Effector memory CD4-positive, alpha-beta T cell (primary cell): Measurements from ENCODE around the gene UGT1A10.
"Not testable (repeated sequence)": the region's sequence is repeated elsewhere in the genome, so short reads cannot be mapped to it uniquely, and the experiment has no call there.

Experiments
- DNase-seq, 3 donors: peaks; one replicate each; pipeline ENCODE4 v3.0.0-alpha.2; 2020
- H3K27ac ChIP-seq: 2 replicates; pipeline ENCODE4 v1.7.0; 2013; ENCODE audit warnings: mild to moderate bottlenecking, low read length, moderate library complexity; ENCODE audit not compliant: insufficient read depth, poor library complexity, severe bottlenecking
- H3K27me3 ChIP-seq: replicated peaks from 2 replicates; pipeline ENCODE4 v1.7.0; 2013; ENCODE audit warnings: mild to moderate bottlenecking, low read length; ENCODE audit not compliant: insufficient read depth, control insufficient read depth, poor library complexity, severe bottlenecking
- H3K36me3 ChIP-seq: 2 replicates; pipeline ENCODE4 v1.7.0; 2013; ENCODE audit warnings: mild to moderate bottlenecking, low read length, moderate library complexity; ENCODE audit not compliant: control insufficient read depth, insufficient read depth
- H3K4me1 ChIP-seq: 2 replicates; pipeline ENCODE4 v1.7.0; 2013; ENCODE audit warnings: low read length, mild to moderate bottlenecking; ENCODE audit not compliant: control insufficient read depth, insufficient read depth, poor library complexity, severe bottlenecking
- H3K4me3 ChIP-seq: 2 replicates; pipeline ENCODE4 v1.7.0; 2013; ENCODE audit warnings: low read length, low read depth, mild to moderate bottlenecking; ENCODE audit not compliant: insufficient read depth, poor library complexity, severe bottlenecking
- H3K9me3 ChIP-seq: 2 replicates; pipeline ENCODE4 v1.7.0; 2013; ENCODE audit warnings: mild to moderate bottlenecking, low read length, moderate library complexity; ENCODE audit not compliant: control insufficient read depth

UGT1A10 gene

GRCh38 chr2:233700842-233701241 lies 64.6 kb downstream of the UGT1A10 start:
- H3K4me1 ChIP-seq, H3K27me3 ChIP-seq: not testable (repeated sequence)

DNA sequence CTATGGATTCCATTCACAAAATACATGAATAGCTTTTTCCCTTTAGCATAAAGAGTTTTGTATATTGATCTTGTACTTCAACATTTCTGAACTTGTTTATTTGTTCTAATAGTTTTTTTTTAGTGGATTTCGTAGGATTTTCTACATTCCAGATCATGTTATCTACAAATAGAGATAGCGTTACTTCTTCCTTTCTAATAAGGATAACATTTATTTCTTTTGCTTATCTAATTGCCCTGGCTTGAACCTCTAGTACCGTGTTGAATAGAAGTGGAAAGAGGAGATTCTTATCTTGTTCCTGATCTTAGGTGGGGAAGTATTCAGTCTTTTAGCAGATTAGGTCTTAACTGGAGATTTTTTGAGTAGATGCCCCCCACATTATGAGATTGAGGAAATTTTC lies 66.0 kb downstream of the UGT1A10 start:
- Histone ChIP-seq H3K36me3 (no peaks in the 10 kb centered on the region), H3K4me3 (no peak overlapping the region), H3K4me1 (no peaks in the 10 kb centered on the region), H3K27ac (no peak overlapping the region), H3K27me3 (peaks cover 3% of the 10 kb centered on the region), H3K9me3 (no peaks in the 10 kb centered on the region)
- no peak for DNase-seq

More at GRCh38 chr2:233700842-233701241, 64.6 kb downstream of the UGT1A10 start:
- H3K9me3 ChIP-seq, H3K36me3 ChIP-seq, H3K27ac ChIP-seq, H3K4me3 ChIP-seq, DNase-seq: not testable (repeated sequence)

DNA sequence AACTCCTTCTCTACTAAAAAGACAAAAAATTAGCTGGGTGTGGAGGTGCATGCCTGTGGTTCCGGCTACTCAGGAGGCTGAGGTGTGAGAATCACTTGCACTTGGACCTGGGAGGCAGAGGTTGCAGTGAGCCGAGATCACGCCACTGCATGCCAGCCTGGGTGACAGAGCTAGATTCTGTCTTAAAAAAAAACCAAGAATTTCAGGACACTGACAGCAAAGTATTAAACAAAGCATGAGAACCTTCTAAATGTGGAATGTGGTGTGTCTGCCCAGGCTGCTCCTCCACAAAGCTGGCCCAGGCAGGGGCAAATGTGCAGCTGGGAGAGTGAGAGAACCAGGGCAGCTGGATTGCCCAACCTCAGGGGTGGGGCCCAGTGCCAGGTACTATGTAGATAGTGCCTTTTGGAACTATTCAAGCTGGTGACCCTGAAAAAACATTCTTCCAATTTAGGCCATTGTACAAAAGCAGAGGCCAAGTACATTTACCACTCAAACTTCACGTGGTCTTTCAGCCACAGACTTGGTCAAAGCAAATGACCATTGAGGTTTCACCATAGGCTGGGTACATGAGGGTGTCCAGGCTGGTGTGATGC lies 69.8 kb downstream of the UGT1A10 start:
- no peaks in the 10 kb centered on the region for H3K4me1 ChIP-seq
- H3K27ac ChIP-seq: no peak overlapping the region
- peaks cover 5% of the 10 kb centered on the region for H3K27me3 ChIP-seq
- no peak for DNase-seq
- no peaks in the 10 kb centered on the region for H3K9me3 ChIP-seq
- H3K4me3 ChIP-seq: no peak overlapping the region
- H3K36me3 ChIP-seq: no peaks in the 10 kb centered on the region

DNA sequence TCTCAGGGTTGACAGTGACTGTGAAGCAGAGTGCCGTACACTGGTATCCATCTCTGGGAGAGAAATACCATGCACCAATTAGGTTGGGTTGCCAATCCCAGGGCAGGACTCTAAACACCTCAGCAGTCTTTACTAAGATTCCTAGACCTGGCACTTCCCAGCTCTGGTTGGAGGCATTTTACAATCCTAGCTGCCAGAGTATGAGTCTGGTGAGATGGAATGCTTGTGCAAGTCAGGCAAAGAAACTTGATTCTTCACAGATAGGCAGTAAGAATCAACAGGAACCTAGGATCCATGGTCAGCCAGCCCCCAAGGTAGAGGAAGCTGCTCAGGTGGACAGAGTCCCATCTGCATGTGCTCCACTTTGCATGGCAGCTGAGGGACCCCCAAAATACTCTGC lies 70.5 kb downstream of the UGT1A10 start:
- Histone ChIP-seq H3K27ac (no peak overlapping the region), H3K27me3 (peaks cover 5% of the 10 kb centered on the region), H3K4me3 (no peak overlapping the region), H3K9me3 (no peaks in the 10 kb centered on the region), H3K4me1 (no peaks in the 10 kb centered on the region), H3K36me3 (no peaks in the 10 kb centered on the region)
- DNase-seq: no peak

DNA sequence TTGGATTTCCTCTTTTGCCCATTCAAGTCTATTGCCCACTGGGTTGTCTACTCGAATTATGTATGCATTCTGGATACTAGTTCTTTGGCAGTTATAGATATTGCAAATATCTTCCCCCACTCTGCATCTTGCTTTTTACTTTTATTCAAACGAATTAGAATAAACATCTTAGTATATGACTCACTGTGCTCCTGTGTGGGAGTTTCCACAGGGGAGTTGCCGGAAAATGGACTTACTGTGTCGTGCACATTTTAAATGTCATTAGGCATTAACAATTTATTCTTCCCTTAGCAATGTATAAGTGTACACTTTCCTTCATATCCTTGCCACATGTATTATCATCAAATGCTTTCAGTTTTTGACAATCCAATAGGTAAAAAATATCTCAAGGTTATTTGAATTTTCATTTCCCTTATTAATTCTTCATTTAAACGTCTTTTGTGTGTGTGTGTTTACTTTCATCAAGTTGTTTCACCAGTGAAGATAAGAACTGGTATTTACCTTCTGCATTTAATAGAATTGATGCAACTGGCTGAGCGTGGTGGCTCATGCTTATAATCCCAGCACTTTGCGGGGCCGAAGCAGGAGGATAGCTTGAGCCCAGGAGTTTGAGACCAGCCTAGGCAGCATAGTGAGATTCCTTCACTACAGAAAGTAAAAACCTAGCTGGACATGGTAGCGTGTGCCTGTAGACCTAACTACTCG lies 71.8 kb downstream of the UGT1A10 start:
- Histone ChIP-seq H3K9me3 (no peaks in the 10 kb centered on the region), H3K4me1 (no peaks in the 10 kb centered on the region), H3K27ac (no peak overlapping the region), H3K27me3 (peaks cover 8% of the 10 kb centered on the region), H3K36me3 (no peaks in the 10 kb centered on the region), H3K4me3 (no peak overlapping the region)
- no peak for DNase-seq

- no peak overlapping the region for H3K27ac ChIP-seq
- no peak overlapping the region for H3K4me3 ChIP-seq
- H3K9me3 ChIP-seq: no peaks in the 10 kb centered on the region
- no peak for DNase-seq
- H3K36me3 ChIP-seq: no peaks in the 10 kb centered on the region
- H3K27me3 ChIP-seq: peaks cover 7% of the 10 kb centered on the region
- no peaks in the 10 kb centered on the region for H3K4me1 ChIP-seq
Measured at GRCh38 chr2:233708942-233709341, 72.7 kb downstream of the UGT1A10 start.

- Histone ChIP-seq H3K4me1 (no peaks in the 10 kb centered on the region), H3K27ac (no peak overlapping the region), H3K36me3 (no peaks in the 10 kb centered on the region), H3K4me3 (no peak overlapping the region), H3K27me3 (peaks cover 5% of the 10 kb centered on the region), H3K9me3 (no peaks in the 10 kb centered on the region)
- peak in 2 of 3 donors; percentile 17 to 36 for DNase-seq
Measured at GRCh38 chr2:233711312-233712008, 75.2 kb downstream of the UGT1A10 start.

DNA sequence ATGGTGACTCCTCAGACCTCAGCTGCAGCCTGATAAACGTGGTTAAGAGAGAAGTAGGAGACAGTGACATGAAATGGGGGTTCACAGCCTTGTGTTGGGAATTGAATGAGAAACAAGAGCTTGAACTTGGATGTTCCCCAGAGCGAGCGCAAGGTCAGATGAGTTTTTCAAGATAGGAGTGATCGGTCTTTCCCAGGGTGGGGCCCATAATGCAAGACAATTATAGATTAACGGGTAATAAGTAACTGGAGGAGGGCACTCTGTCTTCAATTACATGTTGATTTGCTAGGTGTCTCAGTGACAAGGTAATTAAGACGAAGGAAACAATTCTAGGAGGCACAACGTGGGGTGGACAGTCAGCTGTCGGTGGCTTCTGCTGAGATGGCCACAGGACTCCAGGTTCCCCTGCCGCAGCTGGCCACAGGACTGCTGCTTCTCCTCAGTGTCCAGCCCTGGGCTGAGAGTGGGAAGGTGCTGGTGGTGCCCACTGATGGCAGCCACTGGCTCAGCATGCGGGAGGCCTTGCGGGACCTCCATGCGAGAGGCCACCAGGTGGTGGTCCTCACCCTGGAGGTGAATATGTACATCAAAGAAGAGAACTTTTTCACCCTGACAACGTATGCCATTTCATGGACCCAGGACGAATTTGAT lies 76.5 kb downstream of the UGT1A10 start, which contains the start of gene UGT1A5:
UGT1A5 (plus strand) TSS at position 297 of the 651 bp plus-strand sequence; CDS start at position 382, 85 bp downstream.
- Histone ChIP-seq H3K27me3 (peaks cover 5% of the 10 kb centered on the region), H3K36me3 (no peaks in the 10 kb centered on the region), H3K4me3 (no peak within 1 kb of the TSS), H3K4me1 (no peaks in the 10 kb centered on the region), H3K9me3 (no peaks in the 10 kb centered on the region), H3K27ac (no peak within 1 kb of the TSS)
- no peak for DNase-seq

DNA sequence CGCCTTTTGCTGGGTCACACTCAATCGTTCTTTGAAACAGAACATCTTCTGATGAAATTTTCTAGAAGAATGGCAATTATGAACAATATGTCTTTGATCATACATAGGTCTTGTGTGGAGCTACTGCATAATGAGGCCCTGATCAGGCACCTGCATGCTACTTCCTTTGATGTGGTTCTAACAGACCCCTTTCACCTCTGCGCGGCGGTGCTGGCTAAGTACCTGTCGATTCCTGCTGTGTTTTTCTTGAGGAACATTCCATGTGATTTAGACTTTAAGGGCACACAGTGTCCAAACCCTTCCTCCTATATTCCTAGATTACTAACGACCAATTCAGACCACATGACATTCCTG lies 77.0 kb downstream of the UGT1A10 start:
- Histone ChIP-seq H3K27ac (no peak overlapping the region), H3K27me3 (peaks cover 5% of the 10 kb centered on the region), H3K36me3 (no peaks in the 10 kb centered on the region), H3K9me3 (no peaks in the 10 kb centered on the region), H3K4me3 (no peak overlapping the region), H3K4me1 (no peaks in the 10 kb centered on the region)
- no peak for DNase-seq

DNA sequence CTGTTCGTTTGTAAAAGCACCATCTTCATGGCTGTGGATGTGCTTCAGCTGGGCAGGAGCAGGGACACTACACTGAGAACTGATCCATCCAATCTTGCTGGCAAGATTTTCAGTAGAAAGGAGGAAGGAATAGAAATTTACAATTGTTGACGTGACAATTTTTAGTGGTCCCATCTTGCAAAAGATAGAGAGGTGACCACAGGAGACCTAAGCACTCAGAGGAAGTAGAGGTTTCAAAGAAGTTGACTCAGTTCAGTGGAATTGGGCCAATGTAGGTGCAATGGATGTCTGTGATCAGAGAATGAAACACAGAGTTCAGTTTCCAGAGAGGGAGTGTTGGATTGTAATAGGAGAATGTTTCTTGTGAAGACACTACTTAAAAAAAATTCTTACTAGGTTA lies 77.9 kb downstream of the UGT1A10 start:
- H3K27me3 ChIP-seq: peaks cover 2% of the 10 kb centered on the region
- H3K27ac ChIP-seq: no peak overlapping the region
- DNase-seq: no peak
- no peaks in the 10 kb centered on the region for H3K36me3 ChIP-seq
- no peaks in the 10 kb centered on the region for H3K9me3 ChIP-seq
- no peak overlapping the region for H3K4me3 ChIP-seq
- no peaks in the 10 kb centered on the region for H3K4me1 ChIP-seq
